NB4 (cell line): ENCODE data around the gene C6orf15.

Source experiments
- MYC ChIP-seq: IDR thresholded peaks from 2 replicates; pipeline ENCODE4 v1.6.1; 2011; ENCODE audit warnings: low read depth, low read length
- POLR2A ChIP-seq: IDR thresholded peaks from 2 replicates; pipeline ENCODE4 v1.6.1; 2011; ENCODE audit warnings: mild to moderate bottlenecking; ENCODE audit not compliant: insufficient read length; ENCODE audit errors: extremely low read depth
- TF ChIP-seq, protein P1 (sequence below): IDR thresholded peaks from one replicate; pipeline ENCODE4 v1.5.1; 2012; ENCODE audit warnings: low read depth, low read length
- TF ChIP-seq, protein P2 (sequence below): IDR thresholded peaks from 2 replicates; pipeline ENCODE4 v1.6.1; 2011; ENCODE audit warnings: low read depth, low read length

DNA sequence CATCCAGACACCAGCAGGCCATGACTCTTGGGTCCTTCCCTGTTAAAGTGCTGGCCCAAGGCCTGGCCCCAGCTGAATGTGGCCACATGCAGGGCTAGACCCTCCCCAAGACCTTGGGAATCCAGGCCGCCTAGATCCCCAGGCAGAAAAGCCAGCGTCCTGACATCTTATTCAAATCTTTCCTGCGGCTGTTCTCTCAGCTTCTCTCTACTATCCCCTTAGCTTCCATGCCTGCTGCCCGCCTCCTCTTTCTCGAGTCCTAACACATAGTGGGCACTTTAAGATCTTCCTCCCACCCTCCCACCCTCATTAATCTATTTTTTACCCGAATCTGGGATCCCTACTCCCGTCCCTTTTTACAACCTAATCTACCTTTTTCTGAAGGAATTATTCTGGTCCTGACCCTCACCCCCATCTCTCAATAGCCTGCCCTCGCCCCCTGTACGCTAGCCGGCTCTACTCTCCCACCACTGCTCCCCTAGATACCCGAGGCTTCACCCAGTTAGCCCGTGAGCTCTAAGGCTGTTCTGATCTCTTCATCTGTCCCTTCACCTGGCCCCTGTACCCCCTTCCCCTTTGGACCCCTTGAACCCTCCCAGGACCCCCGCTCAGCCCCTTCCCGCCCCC is 45.3 kb upstream of the C6orf15 start, which contains the start of gene CCHCR1:
- TF ChIP-seq, protein P1, sequence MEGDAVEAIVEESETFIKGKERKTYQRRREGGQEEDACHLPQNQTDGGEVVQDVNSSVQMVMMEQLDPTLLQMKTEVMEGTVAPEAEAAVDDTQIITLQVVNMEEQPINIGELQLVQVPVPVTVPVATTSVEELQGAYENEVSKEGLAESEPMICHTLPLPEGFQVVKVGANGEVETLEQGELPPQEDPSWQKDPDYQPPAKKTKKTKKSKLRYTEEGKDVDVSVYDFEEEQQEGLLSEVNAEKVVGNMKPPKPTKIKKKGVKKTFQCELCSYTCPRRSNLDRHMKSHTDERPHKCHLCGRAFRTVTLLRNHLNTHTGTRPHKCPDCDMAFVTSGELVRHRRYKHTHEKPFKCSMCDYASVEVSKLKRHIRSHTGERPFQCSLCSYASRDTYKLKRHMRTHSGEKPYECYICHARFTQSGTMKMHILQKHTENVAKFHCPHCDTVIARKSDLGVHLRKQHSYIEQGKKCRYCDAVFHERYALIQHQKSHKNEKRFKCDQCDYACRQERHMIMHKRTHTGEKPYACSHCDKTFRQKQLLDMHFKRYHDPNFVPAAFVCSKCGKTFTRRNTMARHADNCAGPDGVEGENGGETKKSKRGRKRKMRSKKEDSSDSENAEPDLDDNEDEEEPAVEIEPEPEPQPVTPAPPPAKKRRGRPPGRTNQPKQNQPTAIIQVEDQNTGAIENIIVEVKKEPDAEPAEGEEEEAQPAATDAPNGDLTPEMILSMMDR = no peak
- TF ChIP-seq POLR2A (no peak), MYC (no peak)
- TF ChIP-seq, protein P2, sequence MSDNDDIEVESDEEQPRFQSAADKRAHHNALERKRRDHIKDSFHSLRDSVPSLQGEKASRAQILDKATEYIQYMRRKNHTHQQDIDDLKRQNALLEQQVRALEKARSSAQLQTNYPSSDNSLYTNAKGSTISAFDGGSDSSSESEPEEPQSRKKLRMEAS = no peak
